GM12864 (cell line): ENCODE data around the gene ULK1.
A peak's percentile ranks its signal among the peaks of the same experiment; 100 is the strongest.

ENCODE experiments used
- DNase-seq: peaks from one replicate; pipeline ENCODE4 v3.0.0-alpha.2; 2011; ENCODE audit warnings: low read depth
- H3K4me3 ChIP-seq: 2 replicates; pipeline ENCODE4 v1.5.1; 2011; ENCODE audit warnings: mild to moderate bottlenecking, low read depth, low read length, control low read depth
- CTCF ChIP-seq: IDR thresholded peaks from 2 replicates; pipeline ENCODE4 v1.5.1; 2011; ENCODE audit warnings: low read depth, mild to moderate bottlenecking, moderate library complexity, low read length, control low read depth, inconsistent platforms; ENCODE audit errors: missing control alignments

Gene ULK1

GRCh38 chr12:131894313-131894860 is at the start of gene ULK1:
TSS of gene ULK1 (plus strand) at chr12:131894622. CDS start at chr12:131895002, 380 bp downstream.
- no peak for TF ChIP-seq CTCF
- DNase-seq, result peak; percentile 24
- peak within 1 kb of the TSS; percentile 71 for H3K4me3 ChIP-seq

- DNase-seq, result no peak
- H3K4me3 ChIP-seq, result no peak overlapping the region
These were observed 49.8 kb upstream of the ULK1 start for GRCh38 chr12:131844656-131845055.

DNA sequence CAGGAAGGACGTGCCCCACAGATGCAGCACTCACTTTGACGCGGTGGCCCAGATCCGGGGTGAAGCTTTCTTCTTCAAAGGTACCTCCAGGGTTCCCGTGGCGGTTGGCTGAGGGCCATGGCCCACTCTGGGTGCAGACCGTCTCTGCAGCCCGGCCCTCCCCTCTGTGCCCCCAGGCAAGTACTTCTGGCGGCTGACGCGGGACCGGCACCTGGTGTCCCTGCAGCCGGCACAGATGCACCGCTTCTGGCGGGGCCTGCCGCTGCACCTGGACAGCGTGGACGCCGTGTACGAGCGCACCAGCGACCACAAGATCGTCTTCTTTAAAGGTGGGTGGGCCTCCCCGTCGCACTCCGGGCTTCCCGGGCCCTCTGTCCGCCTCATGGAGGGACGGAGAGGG is 49.3 kb upstream of the ULK1 start:
- no peak overlapping the region for H3K4me3 ChIP-seq
- TF ChIP-seq CTCF, result no peak

More at GRCh38 chr12:131844656-131845055, 49.8 kb upstream of the ULK1 start:
- no peak for TF ChIP-seq CTCF

DNA sequence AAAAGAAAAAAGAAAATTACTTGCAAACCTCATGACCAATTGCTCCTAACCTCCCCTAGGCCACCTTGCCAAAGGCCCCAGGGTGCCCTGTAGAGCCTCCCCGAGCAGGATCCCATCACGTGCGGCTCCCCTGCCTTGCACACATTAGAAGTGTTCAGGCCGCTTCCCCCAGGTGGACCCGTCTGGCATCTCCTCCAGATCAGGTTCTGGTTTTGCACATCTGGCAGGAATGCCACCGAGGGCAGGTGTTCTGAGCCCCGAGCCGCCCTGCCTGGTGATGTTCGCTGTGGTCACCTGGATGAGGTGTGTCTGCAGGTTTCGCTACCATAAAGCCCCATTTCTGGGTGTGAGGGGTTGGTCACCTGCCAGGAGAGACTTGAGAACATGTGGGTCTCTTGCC is 47.0 kb upstream of the ULK1 start:
- no peak for DNase-seq
- TF ChIP-seq CTCF, result no peak
- H3K4me3 ChIP-seq, result no peak overlapping the region

More for the DNA sequence above, 49.3 kb upstream of the ULK1 start:
- DNase-seq, result no peak

GRCh38 chr12:131848753-131849152 is 45.7 kb upstream of the ULK1 start:
- DNase-seq, result no peak
- no peak overlapping the region for H3K4me3 ChIP-seq
- no peak for TF ChIP-seq CTCF

- TF ChIP-seq CTCF, result no peak
- DNase-seq, result no peak
- H3K4me3 ChIP-seq, result no peak overlapping the region
These were observed 44.5 kb upstream of the ULK1 start for GRCh38 chr12:131849700-131850553.
